ENCODE results near the gene STAC3. TPM values are rescaled to one million over a fixed set of nuclear protein-coding genes. Genes with fewer than 3 reads are reported as not detected.

Gene STAC3
- total RNA-seq, 1 experiment from 2014 or later: 2.5 TPM

DNA sequence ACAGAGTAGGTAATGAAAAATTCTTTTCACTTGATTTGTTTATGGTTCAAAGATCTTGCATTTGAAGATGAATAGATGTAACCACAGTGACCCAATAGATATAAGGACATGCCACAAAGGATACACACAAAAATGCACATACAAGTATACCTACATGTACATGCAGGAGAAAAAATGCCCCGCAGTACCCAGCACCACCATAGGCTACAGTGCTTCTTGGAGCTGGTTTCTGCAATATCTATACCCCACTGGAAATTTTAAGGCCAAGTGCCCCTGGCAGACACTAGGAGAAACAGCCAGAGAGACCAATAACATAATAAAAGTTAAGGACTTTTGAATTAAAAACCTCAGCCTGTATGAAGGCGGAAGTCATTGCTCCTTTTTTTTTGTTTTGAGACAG lies 12.1 kb upstream of the STAC3 start:
- no TSS peak for BruUV-seq (replicated peaks)
- no peak for ATAC-seq

More for the DNA sequence above, 12.1 kb upstream of the STAC3 start:
- H3K4me3 ChIP-seq (replicated peaks in 1 of 2; ENCODE audit: low read depth in 1 of 2, low read length in 2 of 2): no peak overlapping the region
- no peak for DNase-seq (ENCODE audit: low read depth, low spot score)
- CTCF ChIA-PET: interaction anchor here (0.6 to 3.3 kb wide), 3 partner anchors 190 to 594 kb away, joined by 4 to 26 read pairs (median 12); partner anchors contain the start of gene INHBE
- no peak overlapping the region for H2AFZ ChIP-seq (ENCODE audit: low read depth, low read length, poor library complexity, severe bottlenecking)
- RAD21 ChIA-PET (ENCODE audit: low non-redundant PET in 1 of 2, low total read pairs in 2 of 2, uncharacterized antibody in 2 of 2, unreplicated experiment in 2 of 2): no interaction called here
- H3K9me2 ChIP-seq (ENCODE audit: insufficient read depth): no peaks in the 10 kb centered on the region
- no peaks in the 10 kb centered on the region for H3K27me3 ChIP-seq (ENCODE audit: insufficient read depth, low read length)
- H3K79me2 ChIP-seq (ENCODE audit: insufficient read depth, low read length): no peaks in the 10 kb centered on the region
- intact Hi-C loops (cut with micrococcal nuclease): loop anchor here (1.0 kb wide), 1 partner anchor 190 kb away; no protein-coding TSS in a partner anchor
- POLR2A ChIA-PET: no interaction called here
- H3K36me3 ChIP-seq (ENCODE audit: control insufficient read depth in 1 of 2, insufficient read depth in 2 of 2, low read length in 2 of 2): peaks cover 9 to 11% of the 10 kb centered on the region in 2 experiments; a peak in 1 of 4 replicates
- no peak overlapping the region for H3K9ac ChIP-seq (ENCODE audit: low read length)
- no peak for TF ChIP-seq POLR2A (IDR thresholded peaks at IDR 0.05; ENCODE audit: borderline replicate concordance, extremely low read depth, insufficient read depth, insufficient read length)
- no peak for TF ChIP-seq FOSL1 (IDR thresholded peaks at IDR 0.05; ENCODE audit: low read depth)
- TF ChIP-seq SP1 (IDR thresholded peaks at IDR 0.05; ENCODE audit: low read depth): no peak
- no peak for TF ChIP-seq EZH2 (IDR thresholded peaks at IDR 0.05)
- TF ChIP-seq, protein P1, sequence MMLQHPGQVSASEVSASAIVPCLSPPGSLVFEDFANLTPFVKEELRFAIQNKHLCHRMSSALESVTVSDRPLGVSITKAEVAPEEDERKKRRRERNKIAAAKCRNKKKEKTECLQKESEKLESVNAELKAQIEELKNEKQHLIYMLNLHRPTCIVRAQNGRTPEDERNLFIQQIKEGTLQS (IDR thresholded peaks at IDR 0.05): no peak
- no peak for TF ChIP-seq POLR2AphosphoS5 (IDR thresholded peaks at IDR 0.05; ENCODE audit: low read depth, low read length)
- TF ChIP-seq CBX3 (IDR thresholded peaks at IDR 0.05; ENCODE audit: low read depth): no peak
- TF ChIP-seq JUND (IDR thresholded peaks at IDR 0.05): no peak
- TF ChIP-seq CTCF (IDR thresholded peaks at IDR 0.05 in 2 of 3, conservative IDR thresholded peaks at IDR 0.05 in 1 of 3; ENCODE audit: borderline replicate concordance in 1 of 3, insufficient read depth in 1 of 3, low read depth in 2 of 3, low read length in 2 of 3): no peak
- no peak for TF ChIP-seq ZFX (IDR thresholded peaks at IDR 0.05)
- no peak for TF ChIP-seq ZNF274 (IDR thresholded peaks at IDR 0.05; ENCODE audit: low read depth, low read length)
- TF ChIP-seq CEBPB (IDR thresholded peaks at IDR 0.05; ENCODE audit: low read depth): no peak
- no peak for TF ChIP-seq ZBTB33 (IDR thresholded peaks at IDR 0.05; ENCODE audit: extremely low read depth, insufficient replicate concordance, low read length)
- no peak for TF ChIP-seq TCF7L2 (IDR thresholded peaks at IDR 0.05; ENCODE audit: borderline replicate concordance, extremely low read depth, insufficient read depth, insufficient read length)
- no peak for TF ChIP-seq YY1 (IDR thresholded peaks at IDR 0.05; ENCODE audit: extremely low read depth, insufficient replicate concordance, low read depth, low read length)
- TF ChIP-seq MAX (IDR thresholded peaks at IDR 0.05): no peak
- TF ChIP-seq REST (IDR thresholded peaks at IDR 0.05; ENCODE audit: low read depth): no peak
- TF ChIP-seq EGR1 (IDR thresholded peaks at IDR 0.05; ENCODE audit: low read depth): no peak
- TF ChIP-seq RAD21 (IDR thresholded peaks at IDR 0.05; ENCODE audit: low read depth): no peak
- H3K27ac ChIP-seq (ENCODE audit: low read depth, low read length): no peak overlapping the region
- H3K9me3 ChIP-seq (ENCODE audit: control insufficient read depth in 1 of 2, insufficient read depth in 1 of 2, low read depth in 1 of 2, low read length in 2 of 2): no peaks in the 10 kb centered on the region
- H4K20me1 ChIP-seq (ENCODE audit: insufficient read depth): no peaks in the 10 kb centered on the region
- H3K4me2 ChIP-seq (ENCODE audit: low read length): no peak overlapping the region
- H3K4me1 ChIP-seq (ENCODE audit: control insufficient read depth in 1 of 2, insufficient read depth in 2 of 2, low read length in 2 of 2): peaks cover 3 to 4% of the 10 kb centered on the region in 2 experiments; a peak in 1 of 4 replicates
